DOHH2 (cell line): ENCODE results near the gene CPZ.

ENCODE experiments used
- H3F3A ChIP-seq: fragments of 200-600 bp; sonication (generic), shearing (Covaris generic); 2 replicates; pipeline ENCODE4 v1.6.0; 2016; ENCODE audit warnings: antibody characterized with exemption, mild to moderate bottlenecking; ENCODE audit not compliant: control insufficient read depth, insufficient read depth
- H3K27ac ChIP-seq: fragments of 200-600 bp; sonication (generic); 2 replicates; pipeline ENCODE4 v1.5.1; 2014; ENCODE audit warnings: low read depth, mild to moderate bottlenecking, low read length, moderate library complexity
- H3K27me3 ChIP-seq: fragments of 200-600 bp; sonication (generic); 2 replicates; pipeline ENCODE4 v1.6.1; 2014; ENCODE audit warnings: mild to moderate bottlenecking, low read length, mixed read lengths; ENCODE audit not compliant: control insufficient read depth
- H3K36me3 ChIP-seq: fragments of 200-600 bp; sonication (generic); 2 replicates; pipeline ENCODE4 v1.6.1; 2014; ENCODE audit warnings: mild to moderate bottlenecking, low read length, moderate library complexity, mixed read lengths; ENCODE audit not compliant: control insufficient read depth
- H3K4me1 ChIP-seq: fragments of 200-600 bp; sonication (generic); 2 replicates; pipeline ENCODE4 v1.6.1; 2014; ENCODE audit warnings: mild to moderate bottlenecking, low read length, mixed read lengths; ENCODE audit not compliant: control insufficient read depth
- H3K4me2 ChIP-seq: fragments of 200-600 bp; sonication (generic); 2 replicates; pipeline ENCODE4 v1.6.0; 2014; ENCODE audit warnings: mild to moderate bottlenecking, low read length, moderate library complexity
- H3K4me3 ChIP-seq: fragments of 200-600 bp; sonication (generic); 2 replicates; pipeline ENCODE4 v1.5.1; 2014; ENCODE audit warnings: mild to moderate bottlenecking, low read length, mixed read lengths
- H3K79me2 ChIP-seq: fragments of 200-600 bp; sonication (generic); 2 replicates; pipeline ENCODE4 v1.6.1; 2014; ENCODE audit warnings: mild to moderate bottlenecking, low read length, mixed read lengths; ENCODE audit not compliant: control insufficient read depth
- H3K9me2 ChIP-seq: fragments of 200-600 bp; sonication (generic); replicated peaks from 2 replicates; pipeline ENCODE4 v1.6.1; 2014; ENCODE audit warnings: mild to moderate bottlenecking, low read length, mixed read lengths; ENCODE audit not compliant: control insufficient read depth
- H3K9me3 ChIP-seq: fragments of 200-600 bp; sonication (generic); 2 replicates; pipeline ENCODE4 v1.6.1; 2014; ENCODE audit warnings: antibody characterized with exemption, low read length, mixed read lengths; ENCODE audit not compliant: control insufficient read depth, insufficient read depth
- H4K20me1 ChIP-seq: fragments of 200-600 bp; sonication (generic); 2 replicates; pipeline ENCODE4 v1.6.0; 2014; ENCODE audit warnings: low read depth, mild to moderate bottlenecking, antibody characterized with exemption, low read length, moderate library complexity; ENCODE audit not compliant: control insufficient read depth, insufficient read depth
- CTCF ChIP-seq: fragments of 200-600 bp; sonication (generic); IDR thresholded peaks from one replicate; pipeline ENCODE4 v1.5.1; 2014; ENCODE audit warnings: antibody characterized with exemption, mild to moderate bottlenecking, low read depth, low read length; ENCODE audit not compliant: poor library complexity, severe bottlenecking
- EZH2phosphoT487 ChIP-seq: fragments of 200-600 bp; sonication (generic); IDR thresholded peaks from 2 replicates; pipeline ENCODE4 v1.6.1; 2017; ENCODE audit warnings: borderline replicate concordance, mild to moderate bottlenecking, antibody characterized with exemption, low read length, moderate library complexity, mixed read lengths

CPZ gene

GRCh38 chr4:8613421-8614364, 21.1 kb downstream of the CPZ start:
- TF ChIP-seq CTCF (no peak), EZH2phosphoT487 (no peak)
- H3K4me3 ChIP-seq = no peak overlapping the region
- no peaks in the 10 kb centered on the region for H3F3A ChIP-seq
- no peaks in the 10 kb centered on the region for H3K79me2 ChIP-seq
- H4K20me1 ChIP-seq = no peaks in the 10 kb centered on the region
- no peaks in the 10 kb centered on the region for H3K9me3 ChIP-seq
- H3K27me3 ChIP-seq = no peaks in the 10 kb centered on the region
- H3K4me2 ChIP-seq = no peak overlapping the region
- H3K9me2 ChIP-seq = no peaks in the 10 kb centered on the region
- H3K27ac ChIP-seq = no peak overlapping the region
- H3K4me1 ChIP-seq = no peaks in the 10 kb centered on the region
- no peaks in the 10 kb centered on the region for H3K36me3 ChIP-seq

- TF ChIP-seq CTCF (no peak), EZH2phosphoT487 (no peak)
- no peaks in the 10 kb centered on the region for H3K36me3 ChIP-seq
- no peaks in the 10 kb centered on the region for H3K9me2 ChIP-seq
- H3K79me2 ChIP-seq = no peaks in the 10 kb centered on the region
- no peaks in the 10 kb centered on the region for H4K20me1 ChIP-seq
- no peaks in the 10 kb centered on the region for H3F3A ChIP-seq
- H3K4me3 ChIP-seq = no peak overlapping the region
- no peak overlapping the region for H3K27ac ChIP-seq
- no peaks in the 10 kb centered on the region for H3K27me3 ChIP-seq
- H3K4me1 ChIP-seq = no peaks in the 10 kb centered on the region
- H3K4me2 ChIP-seq = no peak overlapping the region
- H3K9me3 ChIP-seq = no peaks in the 10 kb centered on the region
Observed at GRCh38 chr4:8614365-8615193, 22.0 kb downstream of the CPZ start.

DNA sequence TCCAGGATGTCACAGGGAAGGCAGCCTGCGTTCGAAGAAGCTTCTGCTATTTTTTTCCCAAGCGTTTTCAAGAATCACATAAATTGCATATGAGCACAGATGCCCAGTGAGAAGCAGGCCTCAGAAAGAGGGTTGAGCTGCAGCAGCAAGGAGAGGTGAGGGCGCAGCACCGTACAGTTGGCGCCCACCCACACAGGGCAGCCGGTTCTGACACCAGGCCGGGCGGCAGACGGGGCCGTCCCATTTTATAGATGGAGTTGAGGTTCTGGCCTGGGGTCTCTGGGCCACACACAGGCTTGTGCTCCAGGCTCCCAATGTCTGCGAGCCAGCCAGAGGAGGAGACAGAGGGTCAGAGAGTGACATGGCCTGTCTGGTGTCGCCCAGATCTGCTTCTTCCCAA, 22.8 kb downstream of the CPZ start:
- Histone ChIP-seq H3K27ac (no peak overlapping the region), H3K9me2 (no peaks in the 10 kb centered on the region), H3K9me3 (no peaks in the 10 kb centered on the region), H3K4me1 (no peaks in the 10 kb centered on the region), H3K27me3 (no peaks in the 10 kb centered on the region), H3F3A (no peaks in the 10 kb centered on the region), H3K4me2 (no peak overlapping the region), H4K20me1 (no peaks in the 10 kb centered on the region), H3K36me3 (no peaks in the 10 kb centered on the region), H3K4me3 (no peak overlapping the region), H3K79me2 (no peaks in the 10 kb centered on the region)
- TF ChIP-seq CTCF (no peak), EZH2phosphoT487 (no peak)
